ENCODE results near the gene GOLGA8Q.
"Not testable (repeated sequence)": the region's sequence is repeated elsewhere in the genome, so short reads cannot be mapped to it uniquely, and the experiment has no call there.

GOLGA8Q gene

DNA sequence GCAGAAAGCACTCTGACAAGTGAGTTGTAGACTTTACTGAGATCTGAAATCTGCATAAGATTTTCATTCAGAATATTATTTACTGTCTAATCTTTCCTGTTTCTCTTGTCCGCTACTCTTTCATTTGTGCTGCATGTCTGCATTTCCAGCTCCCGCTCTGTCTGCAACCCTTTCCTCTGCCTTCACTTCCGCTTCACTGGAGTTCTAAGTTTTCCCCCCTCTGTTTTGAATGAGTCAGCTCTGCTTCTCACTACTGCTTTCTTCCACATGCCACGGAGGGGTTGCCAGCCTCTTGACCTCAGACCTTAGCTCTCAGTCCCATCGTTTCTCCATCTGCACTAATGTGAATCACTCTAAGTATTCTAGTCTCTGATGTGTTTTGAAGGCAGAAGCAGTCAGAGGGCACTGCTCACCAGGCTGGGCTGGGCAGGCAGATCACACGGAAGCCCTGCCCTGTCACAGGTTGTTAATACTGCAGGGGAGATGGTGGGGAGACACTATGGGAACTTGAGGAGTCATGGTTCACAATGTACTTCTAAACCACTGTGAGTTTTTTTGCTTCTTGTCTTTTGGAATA, 27.6 kb downstream of the GOLGA8Q start:
- H3K27me3 ChIP-seq (ENCODE audit: control insufficient read depth in 1 of 2, insufficient read depth in 2 of 2, low read length in 2 of 2); H3K9ac ChIP-seq (ENCODE audit: low read depth in 1 of 2, low read length in 2 of 2); H3K4me3 ChIP-seq (ENCODE audit: low read depth in 1 of 2, low read length in 2 of 2); H3K9me3 ChIP-seq (ENCODE audit: control insufficient read depth in 1 of 2, low read length in 2 of 2); H3K36me3 ChIP-seq (ENCODE audit: control insufficient read depth in 1 of 2, insufficient read depth in 2 of 2, low read length in 2 of 2); H3K4me1 ChIP-seq (ENCODE audit: control insufficient read depth in 1 of 2, insufficient read depth in 2 of 2, low read length in 2 of 2); H3K27ac ChIP-seq (ENCODE audit: low read depth, low read length): not testable (repeated sequence)

DNA sequence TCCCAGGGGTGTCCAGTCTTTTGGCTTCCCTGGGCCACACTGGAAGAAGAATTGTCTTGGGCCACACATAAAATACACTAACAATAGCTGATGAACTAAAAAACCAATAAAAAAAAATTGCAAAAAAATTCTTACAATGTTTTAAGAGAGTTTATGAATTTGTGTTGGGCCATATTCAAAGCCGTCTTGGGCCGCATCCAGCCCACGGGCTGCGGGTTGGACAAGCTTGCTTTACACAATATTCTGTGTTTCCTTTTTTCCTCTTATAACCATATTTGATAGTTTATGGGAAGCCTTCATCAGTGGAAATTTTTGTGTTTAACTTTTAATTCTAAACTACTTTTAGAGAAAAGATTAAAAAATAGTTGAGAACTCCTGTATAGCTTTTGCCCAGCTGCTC, 28.9 kb downstream of the GOLGA8Q start:
- H3K4me1 ChIP-seq (ENCODE audit: control insufficient read depth in 1 of 2, insufficient read depth in 2 of 2, low read length in 2 of 2); H3K36me3 ChIP-seq (ENCODE audit: control insufficient read depth in 1 of 2, insufficient read depth in 2 of 2, low read length in 2 of 2); H3K27ac ChIP-seq (ENCODE audit: low read depth, low read length); H3K27me3 ChIP-seq (ENCODE audit: control insufficient read depth in 1 of 2, insufficient read depth in 2 of 2, low read length in 2 of 2); H3K9ac ChIP-seq (ENCODE audit: low read depth in 1 of 2, low read length in 2 of 2); H3K9me3 ChIP-seq (ENCODE audit: control insufficient read depth in 1 of 2, low read length in 2 of 2); H3K4me3 ChIP-seq (ENCODE audit: low read depth in 1 of 2, low read length in 2 of 2): not testable (repeated sequence)

DNA sequence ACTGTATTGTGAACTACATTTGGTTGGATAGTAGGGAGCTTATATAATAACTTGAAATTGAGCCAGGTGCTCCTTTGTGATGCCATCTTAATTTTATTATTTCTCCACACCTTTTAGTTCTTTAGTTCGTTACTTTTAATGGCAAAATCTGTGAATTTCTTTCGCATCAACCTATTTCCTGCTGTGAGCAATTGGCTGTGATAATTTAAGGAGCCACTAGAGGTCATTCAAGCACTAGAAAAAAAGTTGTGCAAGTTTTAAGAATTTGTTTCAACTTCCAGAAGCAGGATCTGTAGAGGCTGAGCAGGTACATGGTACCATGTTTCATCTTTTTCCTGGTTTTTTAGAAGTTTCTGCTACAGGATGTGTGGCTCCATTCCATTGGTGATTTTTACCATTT, 47.1 kb downstream of the GOLGA8Q start:
- H3K27ac ChIP-seq (ENCODE audit: low read depth, low read length); H3K9ac ChIP-seq (ENCODE audit: low read depth in 1 of 2, low read length in 2 of 2); H3K4me1 ChIP-seq (ENCODE audit: control insufficient read depth in 1 of 2, insufficient read depth in 2 of 2, low read length in 2 of 2); H3K4me3 ChIP-seq (ENCODE audit: low read depth in 1 of 2, low read length in 2 of 2); H3K27me3 ChIP-seq (ENCODE audit: control insufficient read depth in 1 of 2, insufficient read depth in 2 of 2, low read length in 2 of 2); H3K36me3 ChIP-seq (ENCODE audit: control insufficient read depth in 1 of 2, insufficient read depth in 2 of 2, low read length in 2 of 2); H3K9me3 ChIP-seq (ENCODE audit: control insufficient read depth in 1 of 2, low read length in 2 of 2): not testable (repeated sequence)

DNA sequence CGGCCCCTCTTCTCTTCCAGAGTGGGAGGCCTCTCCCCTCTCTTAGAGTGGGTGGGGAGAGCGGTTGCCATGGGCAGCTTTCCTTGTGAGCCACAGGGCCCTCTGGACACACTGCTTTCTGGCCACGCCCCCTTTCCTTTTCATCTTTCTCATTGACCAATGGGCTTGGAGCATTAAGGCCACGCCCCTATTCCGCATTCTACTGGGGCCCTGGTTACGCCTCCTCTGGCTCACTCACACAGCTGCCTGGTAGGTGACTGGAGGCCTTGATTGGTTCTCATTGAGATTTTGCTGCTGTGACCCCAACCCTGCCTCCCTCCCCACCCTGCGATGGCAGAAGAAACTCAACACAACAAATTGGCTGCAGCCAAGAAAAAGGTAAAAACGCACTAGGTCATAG, 51.9 kb downstream of the GOLGA8Q start, which contains the start of gene GOLGA8H:
Gene GOLGA8H (plus strand): TSS at position 233 of the 400 bp plus-strand sequence. CDS start 98 bp downstream, at position 331.
- H3K4me1 ChIP-seq (ENCODE audit: control insufficient read depth in 1 of 2, insufficient read depth in 2 of 2, low read length in 2 of 2); H3K9me3 ChIP-seq (ENCODE audit: control insufficient read depth in 1 of 2, low read length in 2 of 2); H3K9ac ChIP-seq (ENCODE audit: low read depth in 1 of 2, low read length in 2 of 2); H3K36me3 ChIP-seq (ENCODE audit: control insufficient read depth in 1 of 2, insufficient read depth in 2 of 2, low read length in 2 of 2); H3K27me3 ChIP-seq (ENCODE audit: control insufficient read depth in 1 of 2, insufficient read depth in 2 of 2, low read length in 2 of 2); H3K27ac ChIP-seq (ENCODE audit: low read depth, low read length); H3K4me3 ChIP-seq (ENCODE audit: low read depth in 1 of 2, low read length in 2 of 2): not testable (repeated sequence)
